Renal pelvis (tissue), 4 donors: ENCODE data around the gene FAM217B. TPM values are rescaled to one million over a fixed set of nuclear protein-coding genes. Genes with fewer than 3 reads are reported as not detected.

Source experiments
- DNase-seq: peaks from one replicate; pipeline ENCODE4 v3.0.0-alpha.2; 2013
- polyA plus RNA-seq, 3 donors: library from polyadenylated mRNA; unstranded; fragments of 120-200 nt; gene quantifications; one replicate each; pipeline ENCODE4 v1.2.1, GENCODE V29; 2013; ENCODE audit not compliant: insufficient read length in 3 of 3

Gene FAM217B
- polyA plus RNA-seq, 3 donors = 18.3 to 22.9 (median 21.7) TPM

DNA sequence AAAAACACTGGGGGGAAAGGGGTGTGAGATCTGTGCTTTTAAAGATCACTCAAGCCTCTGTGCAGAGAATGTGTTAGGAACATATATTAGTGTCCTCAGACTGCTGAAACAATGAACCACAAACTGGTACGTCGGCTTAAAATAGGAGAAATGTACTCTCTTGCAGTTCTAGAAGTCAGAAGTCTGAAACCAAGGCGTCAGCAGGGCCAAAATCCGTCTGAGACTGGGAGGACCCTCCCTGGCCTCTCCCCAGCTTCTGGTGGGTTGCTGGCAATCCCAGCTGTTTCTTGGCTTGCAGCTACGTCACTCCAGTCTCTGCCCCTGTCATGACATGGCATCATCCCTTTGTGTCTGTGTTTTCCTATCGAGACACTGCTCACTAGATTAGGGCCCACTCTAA, 22.0 kb downstream of the FAM217B start:
- DNase-seq = no peak

DNA sequence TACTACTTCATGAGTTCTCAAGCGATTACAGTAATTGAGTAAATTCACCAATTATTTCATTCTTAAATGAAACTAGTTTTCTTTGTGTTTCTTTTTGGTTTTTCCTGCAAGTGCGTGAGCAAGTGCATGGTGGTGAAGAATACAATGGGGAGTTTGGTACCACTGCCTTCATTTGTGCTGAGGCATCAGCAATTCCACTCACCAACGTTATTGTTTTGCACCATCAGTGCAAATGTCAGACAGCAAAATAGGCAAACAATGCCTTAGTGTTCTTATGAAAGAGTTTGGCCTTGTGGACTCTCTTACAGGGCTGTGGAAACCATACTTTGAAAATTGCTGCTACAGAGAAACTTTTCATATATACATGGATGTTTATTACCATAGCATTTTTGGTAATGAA, 26.2 kb downstream of the FAM217B start:
- DNase-seq = no peak

DNA sequence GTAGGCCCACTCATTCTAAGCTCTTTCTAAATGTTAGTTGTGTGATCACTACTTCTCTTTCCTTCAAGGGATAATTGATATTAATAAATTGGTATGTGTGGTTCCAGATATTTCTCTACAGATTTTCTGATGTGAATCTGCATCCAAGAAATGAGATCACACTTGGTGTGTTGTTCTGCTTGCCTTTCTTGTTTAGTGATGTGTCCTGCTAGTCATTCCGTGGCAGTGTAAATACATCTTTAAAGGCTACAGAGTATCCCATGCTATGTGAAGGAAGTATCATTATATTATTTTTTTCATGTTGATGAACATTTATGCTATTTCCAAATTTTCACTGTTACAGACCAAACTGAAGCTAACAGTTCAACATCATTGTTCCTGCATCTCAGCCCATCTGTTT, 31.2 kb downstream of the FAM217B start:
- no peak for DNase-seq

DNA sequence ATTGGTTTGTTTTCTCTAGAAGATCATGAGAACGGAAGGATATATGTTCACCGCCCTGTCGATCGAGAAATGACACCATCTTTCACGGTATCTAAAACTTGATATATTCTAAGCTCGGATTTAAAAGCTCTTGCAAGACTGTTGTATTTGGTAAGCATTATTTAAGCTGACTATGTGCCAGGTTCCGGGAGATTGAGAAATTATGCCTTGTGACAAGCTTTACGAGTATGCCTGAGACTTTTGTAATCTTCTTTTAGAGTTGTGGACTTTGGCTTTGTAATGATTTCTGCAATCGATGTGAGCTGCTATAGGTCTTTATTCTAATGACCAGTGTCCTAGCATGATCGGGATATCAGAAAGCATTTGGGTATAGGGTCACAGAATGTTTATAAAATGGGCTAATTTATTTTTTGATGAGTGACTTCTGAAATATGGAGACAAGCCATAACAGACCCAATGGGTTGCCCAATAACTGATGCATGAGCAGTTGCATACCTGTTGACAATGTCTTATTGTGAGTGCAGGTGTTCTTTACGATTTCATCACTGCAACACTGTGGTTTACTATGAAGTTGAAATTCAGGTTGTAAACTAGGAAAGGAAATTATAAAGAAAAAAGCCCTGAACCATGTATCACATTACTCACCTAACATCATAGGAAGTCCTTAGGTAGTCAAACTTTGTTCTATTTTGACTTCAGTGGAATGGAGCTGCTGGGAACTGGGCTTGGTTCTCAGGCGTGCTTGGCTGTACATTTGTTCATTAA, 32.0 kb downstream of the FAM217B start:
- DNase-seq = no peak

DNA sequence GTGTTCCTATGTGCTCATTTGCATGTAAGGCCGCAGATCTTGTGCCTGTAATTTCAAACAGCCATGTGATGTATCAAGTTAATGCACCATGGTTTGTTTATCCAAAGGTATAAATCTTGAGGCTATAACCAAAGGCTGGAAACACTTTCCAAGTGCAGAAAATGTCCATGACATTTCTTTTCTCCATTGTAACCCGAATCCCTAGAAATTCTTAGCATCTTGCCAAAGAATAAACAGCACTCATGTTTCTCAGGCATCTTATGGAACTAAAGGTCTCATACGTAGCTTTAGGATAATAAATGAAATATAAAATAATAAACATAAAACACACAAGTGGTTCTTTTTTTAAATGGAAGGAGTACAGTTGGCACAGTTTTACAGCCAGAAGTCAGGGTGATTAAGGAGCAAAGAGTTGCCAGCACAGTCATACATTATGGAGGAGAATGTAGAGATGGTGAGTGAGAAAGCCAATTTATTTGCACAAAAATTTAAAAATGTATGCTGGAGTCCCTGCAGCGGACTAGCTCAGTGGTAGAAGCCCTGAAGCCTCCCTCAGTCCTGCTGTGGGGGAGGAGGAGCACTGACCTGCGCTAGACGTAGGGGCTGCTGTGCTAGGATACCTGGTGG, 36.1 kb downstream of the FAM217B start:
- peak; percentile 79 for DNase-seq

DNA sequence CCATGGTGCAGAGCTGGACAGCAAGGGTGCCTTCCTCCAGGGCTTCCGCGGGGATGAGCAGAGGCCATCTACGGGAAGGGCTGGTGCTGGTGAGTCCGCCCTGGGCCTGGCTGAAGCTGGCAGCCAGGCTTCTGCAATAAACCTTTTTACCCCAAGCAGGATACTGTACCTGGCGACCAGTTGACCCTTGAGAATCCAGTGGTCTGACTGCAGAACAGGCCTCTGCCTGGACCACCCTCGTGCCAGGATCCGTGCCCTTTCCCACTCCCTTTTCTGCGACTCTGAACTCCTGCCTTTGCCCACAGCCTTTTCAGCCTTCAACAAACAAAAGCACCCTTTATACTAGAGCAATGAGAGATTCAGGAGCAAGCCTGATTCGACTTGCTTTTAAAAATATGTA, 36.9 kb downstream of the FAM217B start:
- DNase-seq = no peak

DNA sequence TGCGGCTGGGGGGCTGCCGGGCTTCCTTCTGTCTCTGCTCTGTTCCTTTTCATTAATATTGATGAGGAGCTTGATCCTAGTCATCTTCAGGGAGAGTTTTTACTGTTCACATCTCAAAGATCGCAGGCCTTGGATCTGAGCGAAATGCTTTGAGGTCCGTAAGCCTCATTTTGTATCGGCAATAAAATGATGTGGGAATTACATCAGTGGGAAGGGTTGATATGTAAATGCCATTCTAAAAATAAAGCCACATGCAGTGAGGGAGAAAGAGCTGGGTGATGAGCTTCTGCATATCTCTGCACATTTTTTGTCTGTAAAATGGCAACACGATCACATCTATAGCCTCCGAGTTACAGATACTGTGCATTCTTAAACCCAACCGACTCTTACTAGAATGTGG, 42.9 kb downstream of the FAM217B start:
- no peak for DNase-seq

DNA sequence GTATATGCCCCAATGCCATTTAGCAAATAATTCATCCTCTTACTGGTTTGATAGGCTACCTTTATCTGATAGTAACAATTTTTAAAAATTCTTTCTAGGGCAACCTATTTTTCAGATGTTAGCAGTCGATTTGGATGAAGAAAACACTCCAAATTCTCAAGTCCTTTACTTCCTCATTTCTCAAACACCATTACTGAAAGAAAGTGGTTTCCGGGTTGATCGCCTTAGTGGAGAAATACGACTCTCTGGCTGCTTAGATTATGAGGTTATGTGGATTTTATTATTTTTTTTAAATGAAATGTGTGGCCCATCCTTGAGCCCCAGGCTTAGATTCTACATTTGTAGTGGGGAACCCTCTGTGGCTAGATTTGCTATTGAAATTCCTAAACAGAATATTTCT, 44.4 kb downstream of the FAM217B start:
- no peak for DNase-seq

- DNase-seq = no peak
These were observed 45.0 kb downstream of the FAM217B start for GRCh38 chr20:59985164-59985563.

- DNase-seq = no peak
These were observed 45.7 kb downstream of the FAM217B start for GRCh38 chr20:59985864-59986263.

DNA sequence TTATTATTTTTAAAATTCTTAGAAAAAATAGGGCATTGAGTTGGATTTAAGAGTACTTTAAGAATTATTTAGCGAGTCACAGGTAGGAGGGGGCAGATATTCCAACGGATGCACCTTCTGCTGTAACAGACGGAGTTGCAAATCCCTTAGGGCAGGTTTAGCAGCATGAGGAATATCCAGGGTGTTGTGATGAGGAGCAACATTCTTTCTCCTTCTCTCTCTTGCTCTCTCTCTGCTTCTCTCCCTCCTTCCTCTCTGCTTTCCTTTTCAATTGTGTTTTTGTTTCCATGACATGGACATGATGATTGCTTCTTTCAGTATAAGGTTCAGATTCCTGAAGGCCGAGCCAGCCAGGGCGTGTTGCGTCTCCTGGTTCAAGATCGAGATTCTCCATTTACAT, 46.9 kb downstream of the FAM217B start:
- DNase-seq = no peak

GRCh38 chr20:59988141-59988540, 48.0 kb downstream of the FAM217B start:
- no peak for DNase-seq

DNA sequence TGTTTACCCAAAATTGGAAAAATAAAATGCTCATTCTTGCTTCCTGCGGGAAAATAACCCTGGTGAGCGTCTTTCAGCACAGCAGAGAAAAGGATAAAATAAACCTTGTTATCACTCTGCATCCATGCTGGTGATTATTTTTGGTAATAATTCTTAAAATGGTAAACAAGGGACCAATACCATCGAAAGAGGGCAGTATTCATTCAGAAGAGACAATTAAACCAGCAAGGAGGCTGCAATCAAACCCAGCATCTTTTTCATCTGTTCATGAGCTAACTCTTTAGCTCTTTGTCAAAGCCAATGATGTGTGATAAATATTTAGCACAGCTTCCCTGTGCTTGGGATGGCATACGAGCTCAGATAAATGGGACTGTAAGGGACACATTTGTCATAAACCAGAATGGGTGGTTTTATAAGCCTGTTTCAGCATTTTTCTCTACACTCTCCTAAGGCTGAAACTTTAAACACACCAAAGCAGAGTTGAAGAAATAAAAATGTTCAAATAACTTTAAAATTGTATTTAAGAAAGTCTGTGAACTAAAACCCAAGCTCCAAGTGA, 52.4 kb downstream of the FAM217B start:
- DNase-seq = no peak

- DNase-seq = no peak
These were observed 53.7 kb downstream of the FAM217B start for GRCh38 chr20:59993736-59994430.

DNA sequence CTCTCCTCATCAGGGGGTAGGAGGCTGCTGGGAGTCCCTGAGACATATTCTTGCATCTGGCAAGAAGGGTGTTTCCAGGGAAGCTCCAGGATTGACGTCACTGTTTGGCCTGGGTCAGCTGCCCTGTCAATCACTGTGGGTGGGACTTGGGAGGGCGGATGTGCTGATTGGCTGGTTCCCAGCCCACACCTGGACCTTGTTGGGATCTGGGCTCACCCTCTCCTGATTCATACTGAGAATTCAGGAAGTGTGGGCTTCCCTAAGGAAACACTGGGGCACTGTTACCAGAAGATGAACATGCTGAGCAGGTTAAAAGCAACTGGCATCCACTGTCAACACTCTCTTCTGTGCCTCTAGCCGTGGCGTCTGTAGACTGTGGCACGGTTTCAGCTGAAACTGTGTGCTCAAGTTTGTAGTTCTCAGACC, 54.5 kb downstream of the FAM217B start:
- no peak for DNase-seq

- no peak for DNase-seq
These were observed 55.9 kb downstream of the FAM217B start for GRCh38 chr20:59996108-59996507.

GRCh38 chr20:59997896-59998295, 57.7 kb downstream of the FAM217B start:
- DNase-seq = no peak

Other genes starting within 250 kb of the FAM217B start
- 1 to 10 TPM; 4.9 to 9.3 (median 8.8) TPM for gene SYCP2, start 6.8 kb upstream of the FAM217B start, polyA plus RNA-seq
- 1 to 10 TPM; 5.5 to 5.8 (median 5.6) TPM for gene PPP1R3D, start 84 bp upstream of the FAM217B start, polyA plus RNA-seq
- gene CDH26, start 18.0 kb downstream of the FAM217B start, polyA plus RNA-seq = 1 to 10 TPM in 2 of 3 donors, under 1 TPM in 1; 0.84 to 1.5 (median 1.5) TPM